Activated T-helper 17 cell treated with anti-CD3 and anti-CD28 coated beads, Interleukin-2, amount 50 U/mL, for 72 hours (primary cell): Measurements from ENCODE around the gene DLX2. TPM values are rescaled to one million over a fixed set of nuclear protein-coding genes. Genes with fewer than 3 reads are reported as not detected.

ENCODE experiments used
- ATAC-seq: fragments of 150-1000 bp; cut with Tn5 transposase; replicated peaks from 2 replicates; pipeline ENCODE4 v1.10.0; 2021; ENCODE audit warnings: mild to moderate bottlenecking, moderate library complexity
- H3K27ac Mint-ChIP-seq: one replicate; pipeline ENCODE4 v1.8.0; 2022; ENCODE audit warnings: mixed read lengths
- H3K27me3 Mint-ChIP-seq: one replicate; pipeline ENCODE4 v1.8.0; 2022; ENCODE audit warnings: mixed read lengths
- H3K36me3 Mint-ChIP-seq: one replicate; pipeline ENCODE4 v1.8.0; 2022; ENCODE audit warnings: low read depth, mild to moderate bottlenecking, mixed read lengths
- H3K4me1 Mint-ChIP-seq: one replicate; pipeline ENCODE4 v1.8.0; 2022; ENCODE audit warnings: mixed read lengths
- H3K4me3 Mint-ChIP-seq: one replicate; pipeline ENCODE4 v1.8.0; 2022; ENCODE audit warnings: mild to moderate bottlenecking, mixed read lengths
- H3K9me3 Mint-ChIP-seq: one replicate; pipeline ENCODE4 v1.8.0; 2022; ENCODE audit warnings: mixed read lengths
- total RNA-seq, 2 donors: library from RNA; stranded (reverse); gene quantifications; one replicate each; pipeline ENCODE4 v1.2.3, GENCODE V29; 2022

The DLX2 gene
- total RNA-seq, 2 donors from 2014 or later: not detected

- ATAC-seq: peak; percentile 13
- peaks cover 20% of the 10 kb centered on the region for H3K4me1 Mint-ChIP-seq
- peaks cover 40% of the 10 kb centered on the region for H3K36me3 Mint-ChIP-seq
Observed at GRCh38 chr2:172085460-172086159, 17.1 kb downstream of the DLX2 start, which contains the start of gene DLX1. Gene DLX1 (plus strand): TSS chr2:172085507. CDS start chr2:172085678, 171 bp downstream.

DNA sequence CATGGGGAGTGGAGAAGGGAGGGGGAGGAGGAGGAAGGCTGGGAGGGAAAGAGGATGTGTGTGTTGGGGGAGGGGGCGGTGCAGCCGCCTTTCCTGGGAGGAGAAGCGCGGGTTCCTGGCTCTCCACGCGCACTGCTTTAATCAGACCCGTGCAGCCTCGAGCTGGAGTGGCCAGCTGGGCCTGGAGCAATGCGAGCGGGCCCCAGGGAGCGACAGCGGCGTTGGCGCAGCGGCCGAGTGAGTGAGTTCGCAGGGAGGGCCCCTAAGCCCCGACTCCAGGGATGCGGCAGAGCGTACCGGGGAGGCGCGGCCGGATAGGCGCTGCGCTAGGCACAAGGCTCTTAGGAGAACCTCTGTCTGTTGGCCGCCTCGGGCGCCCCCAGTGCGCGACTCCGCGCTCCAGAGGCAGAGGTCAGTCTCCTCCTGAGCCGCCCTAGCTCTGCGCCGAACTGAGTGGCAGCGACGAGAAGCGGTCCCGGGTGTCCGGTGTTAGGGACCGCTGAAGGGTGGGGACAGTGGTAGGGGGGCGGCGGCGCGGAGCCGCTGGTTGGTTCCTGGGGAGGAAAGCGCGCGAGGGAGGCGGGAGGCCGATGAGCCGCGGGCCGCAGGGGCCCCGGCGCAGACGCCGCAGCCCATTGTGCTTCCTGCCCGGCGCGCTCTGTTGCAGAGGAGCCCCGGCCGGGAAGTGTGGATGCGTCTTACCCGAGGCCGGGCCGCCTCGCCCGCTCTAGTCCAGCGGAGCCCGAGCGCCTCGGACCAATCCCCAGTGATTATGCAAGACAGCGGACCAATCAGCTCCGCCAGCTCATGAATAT, 17.8 kb downstream of the DLX2 start:
- Mint-ChIP-seq H3K27me3 (peaks cover 86% of the 10 kb centered on the region), H3K36me3 (peaks cover 46% of the 10 kb centered on the region), H3K4me1 (peaks cover 20% of the 10 kb centered on the region), H3K27ac (no peak overlapping the region), H3K4me3 (peak overlapping the region; percentile 75), H3K9me3 (no peaks in the 10 kb centered on the region)
- peak; percentile 90 for ATAC-seq

More at GRCh38 chr2:172085460-172086159, 17.1 kb downstream of the DLX2 start, which contains the start of gene DLX1:
- Mint-ChIP-seq H3K4me3 (peak within 1 kb of the TSS; percentile 75), H3K27me3 (peaks cover 83% of the 10 kb centered on the region), H3K9me3 (no peaks in the 10 kb centered on the region), H3K27ac (no peak within 1 kb of the TSS)

DNA sequence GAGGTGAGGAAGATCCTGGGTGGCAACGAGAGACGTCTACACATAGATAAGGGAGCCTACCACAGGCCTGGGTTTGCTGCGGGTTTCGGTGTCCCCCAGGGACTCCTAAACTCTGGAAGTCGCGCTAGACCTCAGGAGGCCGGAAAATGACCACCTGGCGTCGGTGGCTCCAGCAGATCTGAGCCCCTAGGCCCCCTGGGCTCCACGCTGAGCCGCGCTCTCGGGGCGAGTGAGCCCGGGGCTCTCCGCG, 18.4 kb downstream of the DLX2 start:
- no peak for ATAC-seq
- peaks cover 48% of the 10 kb centered on the region for H3K36me3 Mint-ChIP-seq
- peaks cover 20% of the 10 kb centered on the region for H3K4me1 Mint-ChIP-seq
- H3K9me3 Mint-ChIP-seq: no peaks in the 10 kb centered on the region
- H3K27ac Mint-ChIP-seq: no peak overlapping the region
- peak overlapping the region; percentile 75 for H3K4me3 Mint-ChIP-seq
- H3K27me3 Mint-ChIP-seq: peaks cover 88% of the 10 kb centered on the region

DNA sequence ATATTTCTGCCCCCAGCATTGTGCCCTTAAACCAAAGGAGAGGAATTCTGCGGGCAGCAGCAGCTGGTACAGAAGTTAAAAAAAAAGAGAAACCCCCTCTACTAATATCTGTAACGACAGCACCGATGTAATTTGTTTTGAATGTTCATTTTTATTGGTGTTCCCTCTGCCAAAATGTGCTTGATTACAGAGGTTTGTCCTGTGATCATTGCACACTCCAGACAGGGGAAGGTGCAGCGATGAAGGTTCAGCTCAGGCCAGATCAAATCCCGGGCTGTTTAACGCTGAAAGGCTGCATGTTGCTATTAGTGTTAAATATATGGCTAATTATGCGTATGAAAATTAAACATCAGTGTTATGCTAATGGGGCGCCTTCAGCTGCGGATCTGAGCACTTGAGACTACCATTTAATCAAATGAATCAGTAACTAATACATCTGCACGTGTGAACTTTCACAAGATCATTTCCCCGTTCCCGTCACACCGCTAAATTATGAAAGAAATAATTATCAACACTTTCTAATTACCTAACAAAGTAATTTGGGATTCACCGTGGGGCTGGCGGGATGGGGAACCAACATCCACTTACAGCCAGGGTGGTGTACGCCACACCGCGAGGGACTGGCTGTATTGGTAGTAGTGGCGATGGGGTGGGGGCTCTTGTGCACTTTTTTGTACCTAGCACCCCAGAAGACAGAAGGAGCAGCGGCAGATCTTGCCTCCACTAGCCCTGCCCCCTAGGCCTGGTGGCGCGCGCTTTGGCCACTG, 18.9 kb downstream of the DLX2 start:
- Mint-ChIP-seq H3K36me3 (peaks cover 48% of the 10 kb centered on the region), H3K4me3 (peak overlapping the region; percentile 75), H3K9me3 (no peaks in the 10 kb centered on the region), H3K27me3 (peaks cover 89% of the 10 kb centered on the region), H3K4me1 (peaks cover 20% of the 10 kb centered on the region), H3K27ac (no peak overlapping the region)
- ATAC-seq: no peak

- peaks cover 82% of the 10 kb centered on the region for H3K27me3 Mint-ChIP-seq
- peaks cover 43% of the 10 kb centered on the region for H3K36me3 Mint-ChIP-seq
- H3K4me3 Mint-ChIP-seq: peak overlapping the region; percentile 75
- ATAC-seq: no peak
- no peaks in the 10 kb centered on the region for H3K9me3 Mint-ChIP-seq
- peaks cover 20% of the 10 kb centered on the region for H3K4me1 Mint-ChIP-seq
- no peak overlapping the region for H3K27ac Mint-ChIP-seq
Observed at GRCh38 chr2:172082944-172083627, 19.6 kb downstream of the DLX2 start.

DNA sequence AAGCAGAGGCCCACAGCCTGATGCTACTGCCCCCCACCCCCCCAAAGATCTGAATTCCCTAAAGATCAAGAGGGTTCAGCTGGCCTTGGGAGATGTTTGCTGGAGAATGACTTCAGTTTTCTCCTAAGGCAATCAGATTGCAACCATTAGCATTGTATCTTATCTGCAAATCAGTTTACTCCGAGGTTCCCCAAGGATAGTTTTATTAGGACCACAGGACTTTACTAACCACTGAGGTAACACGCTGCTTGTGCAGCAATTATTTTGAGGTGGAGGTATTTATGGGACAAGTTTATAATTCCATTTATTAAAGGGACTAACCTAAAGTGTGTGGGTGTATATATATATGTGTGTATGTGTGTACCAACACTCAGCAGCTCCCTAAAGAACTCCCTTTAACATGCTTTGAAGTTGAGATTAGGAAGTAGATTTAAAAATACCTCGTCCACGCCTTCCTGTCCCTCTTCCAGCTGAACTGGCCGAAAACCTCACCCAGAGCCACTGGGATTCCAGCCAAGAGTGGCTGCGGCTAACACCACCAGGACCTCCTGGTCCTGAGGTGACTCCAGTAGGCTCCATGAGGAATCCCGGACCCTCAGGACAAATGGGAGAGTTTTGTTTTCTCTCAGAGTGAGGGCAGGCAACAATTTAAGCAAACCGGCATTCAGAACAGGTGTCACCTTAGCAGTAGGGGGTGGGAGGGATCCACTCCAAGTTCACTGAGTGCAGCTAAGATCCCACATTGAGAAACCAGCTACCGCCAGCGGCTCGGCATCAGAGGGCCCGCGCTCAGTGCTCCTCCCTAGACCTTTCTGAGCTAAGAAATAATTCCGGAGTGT, 20.4 kb downstream of the DLX2 start:
- ATAC-seq: no peak
- H3K4me3 Mint-ChIP-seq: no peak overlapping the region
- H3K36me3 Mint-ChIP-seq: peaks cover 36% of the 10 kb centered on the region
- peaks cover 16% of the 10 kb centered on the region for H3K4me1 Mint-ChIP-seq
- no peaks in the 10 kb centered on the region for H3K9me3 Mint-ChIP-seq
- peaks cover 74% of the 10 kb centered on the region for H3K27me3 Mint-ChIP-seq
- no peak overlapping the region for H3K27ac Mint-ChIP-seq

DNA sequence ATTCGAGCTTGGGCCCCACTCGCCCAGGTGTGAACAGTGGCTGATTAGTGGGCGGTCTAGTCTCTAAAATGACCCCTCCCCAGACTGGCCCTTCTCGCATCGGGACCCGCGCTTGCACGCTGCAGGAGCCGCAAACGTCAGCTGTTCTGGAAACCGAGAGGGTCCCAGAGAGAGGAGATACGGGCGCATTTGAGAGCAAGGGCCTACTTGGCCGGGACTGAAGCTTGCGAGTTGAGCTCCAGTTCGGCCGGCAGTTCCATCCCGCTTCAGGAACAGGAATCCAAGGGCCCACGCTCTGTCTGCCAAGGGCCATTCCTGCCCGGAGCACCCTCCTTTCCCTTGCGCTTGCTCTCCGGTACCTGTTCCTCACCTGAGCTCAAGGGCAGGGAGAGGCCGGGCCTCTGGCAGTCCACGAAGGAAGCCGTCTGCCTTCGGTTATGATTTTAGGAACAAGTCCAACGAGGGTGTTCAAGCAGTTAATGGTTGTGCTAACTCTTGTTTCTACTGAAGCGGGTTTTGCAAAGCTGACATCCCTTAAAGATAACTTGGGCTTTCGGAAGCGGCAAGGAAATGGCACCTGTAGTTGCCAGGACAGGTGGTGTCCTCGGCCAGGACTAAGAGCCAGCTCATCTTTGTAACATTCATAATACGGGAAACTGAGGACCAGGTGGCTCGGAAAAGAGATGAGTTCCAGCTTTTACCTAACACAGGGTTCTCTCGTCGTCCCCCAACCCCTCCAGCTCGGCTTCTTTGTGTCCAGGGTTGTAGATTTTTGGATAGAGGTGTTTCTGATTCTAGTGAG, 21.3 kb downstream of the DLX2 start:
- Mint-ChIP-seq H3K9me3 (no peaks in the 10 kb centered on the region), H3K4me3 (no peak overlapping the region), H3K4me1 (peaks cover 15% of the 10 kb centered on the region), H3K27ac (no peak overlapping the region), H3K27me3 (peaks cover 65% of the 10 kb centered on the region), H3K36me3 (peaks cover 33% of the 10 kb centered on the region)
- ATAC-seq: no peak

GRCh38 chr2:172080641-172081220, 22.0 kb downstream of the DLX2 start:
- no peak for ATAC-seq
- Mint-ChIP-seq H3K27ac (no peak overlapping the region), H3K4me1 (peaks cover 13% of the 10 kb centered on the region), H3K4me3 (no peak overlapping the region), H3K36me3 (peaks cover 29% of the 10 kb centered on the region), H3K9me3 (no peaks in the 10 kb centered on the region), H3K27me3 (peaks cover 61% of the 10 kb centered on the region)

DNA sequence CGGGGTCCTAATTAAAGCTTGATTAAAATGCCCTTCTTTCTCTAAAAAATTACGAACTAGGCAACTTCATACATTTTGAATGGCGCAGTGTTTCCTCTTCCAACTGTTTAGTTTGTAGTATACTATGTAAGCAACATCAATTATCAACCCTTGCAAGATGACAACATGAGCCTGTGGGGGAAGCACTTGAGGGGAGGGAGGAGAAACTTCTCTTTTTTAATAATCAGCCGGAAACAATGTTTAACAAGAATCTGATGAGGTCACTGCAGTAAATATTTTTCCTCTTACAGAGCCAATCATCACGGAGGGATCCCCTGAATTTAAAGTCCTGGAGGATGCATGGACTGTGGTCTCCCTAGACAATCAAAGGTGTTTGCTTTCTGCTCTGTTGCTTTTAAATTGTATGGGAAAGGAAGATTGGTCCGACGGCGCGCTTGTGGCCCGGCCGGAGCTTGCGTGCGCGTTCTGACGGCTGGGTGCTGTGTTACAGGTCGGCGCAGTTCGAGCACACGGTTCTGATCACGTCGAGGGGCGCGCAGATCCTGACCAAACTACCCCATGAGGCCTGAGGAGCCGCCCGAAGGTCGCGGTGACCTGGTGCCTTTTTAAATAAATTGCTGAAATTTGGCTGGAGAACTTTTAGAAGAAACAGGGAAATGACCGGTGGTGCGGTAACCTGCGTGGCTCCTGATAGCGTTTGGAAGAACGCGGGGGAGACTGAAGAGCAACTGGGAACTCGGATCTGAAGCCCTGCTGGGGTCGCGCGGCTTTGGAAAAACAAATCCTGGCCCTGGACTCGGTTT, 22.7 kb downstream of the DLX2 start:
- Mint-ChIP-seq H3K9me3 (no peaks in the 10 kb centered on the region), H3K4me3 (no peak overlapping the region), H3K27ac (no peak overlapping the region), H3K4me1 (peaks cover 8% of the 10 kb centered on the region), H3K36me3 (peaks cover 22% of the 10 kb centered on the region), H3K27me3 (peaks cover 54% of the 10 kb centered on the region)
- no peak for ATAC-seq

GRCh38 chr2:172079416-172079815, 23.3 kb downstream of the DLX2 start:
- Mint-ChIP-seq H3K27ac (no peak overlapping the region), H3K27me3 (peaks cover 51% of the 10 kb centered on the region), H3K9me3 (no peaks in the 10 kb centered on the region), H3K36me3 (peaks cover 19% of the 10 kb centered on the region), H3K4me1 (peaks cover 8% of the 10 kb centered on the region), H3K4me3 (no peak overlapping the region)
- no peak for ATAC-seq

DNA sequence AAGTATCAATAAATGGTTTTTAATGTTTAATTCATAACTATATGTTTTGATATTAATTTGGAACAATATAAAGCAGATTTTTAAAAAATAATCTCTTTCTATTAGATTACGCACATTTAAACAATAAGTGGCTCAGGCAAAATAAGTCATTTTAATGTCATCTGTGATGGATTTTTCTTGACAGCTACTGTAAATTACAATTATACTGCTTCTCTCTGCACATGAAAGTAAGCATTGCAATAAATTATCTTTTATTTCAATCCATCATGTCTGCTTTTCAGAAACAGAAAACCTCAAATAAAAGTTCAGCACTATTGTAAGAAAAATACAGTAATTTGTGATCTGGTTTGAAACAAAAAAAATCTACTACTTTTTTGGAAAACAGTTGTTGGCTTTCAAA, 28.4 kb downstream of the DLX2 start:
- H3K4me3 Mint-ChIP-seq: no peak overlapping the region
- H3K4me1 Mint-ChIP-seq: no peaks in the 10 kb centered on the region
- no peaks in the 10 kb centered on the region for H3K9me3 Mint-ChIP-seq
- peaks cover 12% of the 10 kb centered on the region for H3K27me3 Mint-ChIP-seq
- no peak overlapping the region for H3K27ac Mint-ChIP-seq
- H3K36me3 Mint-ChIP-seq: peaks cover 11% of the 10 kb centered on the region
- ATAC-seq: no peak

DNA sequence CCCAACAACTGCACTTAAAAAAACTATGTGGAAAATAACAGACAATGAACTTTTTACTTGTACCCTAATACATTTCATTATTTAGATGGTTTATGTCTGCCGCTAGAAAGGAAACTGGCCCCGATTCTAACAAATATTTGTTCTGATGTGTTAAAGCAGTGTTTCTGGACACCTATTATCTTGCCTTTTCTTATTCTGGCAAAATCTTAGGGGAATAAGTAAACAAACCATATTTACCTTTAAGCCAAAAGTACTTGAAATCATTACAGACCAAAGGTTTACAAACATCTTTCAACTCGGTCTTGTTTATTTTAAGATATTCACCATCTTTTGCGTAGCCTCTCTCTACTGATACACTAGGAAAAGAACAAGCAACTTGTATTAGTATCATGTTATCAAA, 29.2 kb downstream of the DLX2 start:
- Mint-ChIP-seq H3K27ac (no peak overlapping the region), H3K27me3 (peaks cover 8% of the 10 kb centered on the region), H3K36me3 (peaks cover 11% of the 10 kb centered on the region), H3K4me1 (no peaks in the 10 kb centered on the region), H3K9me3 (no peaks in the 10 kb centered on the region), H3K4me3 (no peak overlapping the region)
- ATAC-seq: no peak
